HEK293 (cell line): ENCODE results near the gene SLC26A11.

ENCODE experiments used
- CTCF ChIA-PET: fragments of 350-600 bp; formaldehyde crosslinking; extraction: SDS; loops from one replicate; lab custom pipeline; 2021; ENCODE audit warnings: antibody characterized with exemption; lab: Yijun Ruan, JAX
- POLR2A ChIA-PET: fragments of 300-600 bp; formaldehyde crosslinking; extraction: SDS; loops from one replicate; lab custom pipeline; 2020; ENCODE audit warnings: antibody characterized with exemption, inconsistent platforms; lab: Yijun Ruan, JAX
- H3K27ac ChIP-seq: fragments of 200-500 bp; sonication (Bioruptor generic); 2 replicates; pipeline ENCODE4 v1.5.1; 2014; ENCODE audit warnings: low read depth, low read length, control low read depth, inconsistent platforms; ENCODE audit errors: extremely low read depth
- H3K36me3 ChIP-seq, 2 experiments: fragments of 200-500 bp in 1 of 2; sonication (Bioruptor generic) in 1 of 2; 1 replicate in 1 of 2; 2 replicates in 1 of 2; pipeline ENCODE4 v1.5.1; 2014 to 2017; ENCODE audit warnings: inconsistent platforms in 2 of 2, low read length in 2 of 2; ENCODE audit not compliant: control insufficient read depth in 2 of 2, insufficient read depth in 1 of 2
- H3K4me1 ChIP-seq: fragments of 200-500 bp; sonication (Bioruptor generic); 2 replicates; pipeline ENCODE4 v1.5.1; 2014; ENCODE audit warnings: mild to moderate bottlenecking, low read length, inconsistent platforms; ENCODE audit not compliant: control insufficient read depth, insufficient read depth
- H3K4me3 ChIP-seq: 2 replicates; pipeline ENCODE4 v1.5.1; 2011; ENCODE audit warnings: low read depth, mild to moderate bottlenecking, control low read depth, low read length, moderate library complexity
- H3K9me3 ChIP-seq: fragments of 200-500 bp; sonication (Bioruptor generic); 2 replicates; pipeline ENCODE4 v1.5.1; 2014; ENCODE audit warnings: low read depth, low read length, inconsistent platforms; ENCODE audit not compliant: control insufficient read depth, insufficient read depth
- BCL11A ChIP-seq: fragments of 450-650 bp; formaldehyde crosslinking; IDR thresholded peaks from 2 replicates; pipeline ENCODE4 v1.5.1; 2016; ENCODE audit warnings: low read depth, missing biosample characterization, missing genetic modification characterization
- BCL11B ChIP-seq: fragments of 450-650 bp; formaldehyde crosslinking; IDR thresholded peaks from 2 replicates; pipeline ENCODE4 v1.5.1; 2016; ENCODE audit warnings: low read depth, missing biosample characterization, missing genetic modification characterization
- ELK4 ChIP-seq: IDR thresholded peaks from 2 replicates; pipeline ENCODE4 v1.6.1; 2011; ENCODE audit warnings: mild to moderate bottlenecking, low read depth, low read length, borderline replicate concordance
- GLIS2 ChIP-seq: fragments of 450-650 bp; formaldehyde crosslinking; IDR thresholded peaks from 2 replicates; pipeline ENCODE4 v1.5.1; 2016; ENCODE audit warnings: missing biosample characterization, missing genetic modification characterization
- HOXC10 ChIP-seq: sonication (generic); formaldehyde crosslinking; IDR thresholded peaks from 2 replicates; pipeline ENCODE4 v1.8.1; 2023; ENCODE audit warnings: mild to moderate bottlenecking, missing genetic modification reagents
- IKZF3 ChIP-seq: fragments of 450-650 bp; IDR thresholded peaks from 2 replicates; pipeline ENCODE4 v1.5.0; 2018; ENCODE audit warnings: missing biosample characterization, mild to moderate bottlenecking, missing genetic modification characterization, moderate library complexity
- OVOL3 ChIP-seq: fragments of 450-650 bp; formaldehyde crosslinking; IDR thresholded peaks from 2 replicates; pipeline ENCODE4 v1.5.1; 2016; ENCODE audit warnings: missing biosample characterization, missing genetic modification characterization
- RBAK ChIP-seq: fragments of 450-650 bp; formaldehyde crosslinking; IDR thresholded peaks from 2 replicates; pipeline ENCODE4 v1.5.1; 2016; ENCODE audit warnings: missing biosample characterization, missing genetic modification characterization
- SP7 ChIP-seq: fragments of 450-650 bp; formaldehyde crosslinking; IDR thresholded peaks from 2 replicates; pipeline ENCODE4 v1.5.1; 2016; ENCODE audit warnings: missing biosample characterization, missing genetic modification characterization
- YY2 ChIP-seq: fragments of 450-650 bp; formaldehyde crosslinking; IDR thresholded peaks from 2 replicates; pipeline ENCODE4 v1.5.1; 2016; ENCODE audit warnings: missing biosample characterization, missing genetic modification characterization
- ZBTB26 ChIP-seq: fragments of 450-650 bp; formaldehyde crosslinking; optimal IDR thresholded peaks from 2 replicates; pipeline ENCODE3; 2016; ENCODE audit warnings: missing biosample characterization, mild to moderate bottlenecking, missing genetic modification characterization
- ZBTB48 ChIP-seq: fragments of 450-650 bp; formaldehyde crosslinking; IDR thresholded peaks from 2 replicates; pipeline ENCODE4 v1.5.1; 2016; ENCODE audit warnings: missing biosample characterization, missing genetic modification characterization
- ZBTB7A ChIP-seq: fragments of 450-650 bp; formaldehyde crosslinking; IDR thresholded peaks from 2 replicates; pipeline ENCODE4 v1.5.1; 2016; ENCODE audit warnings: low read depth, missing biosample characterization, missing genetic modification characterization
- ZBTB8A ChIP-seq: fragments of 450-650 bp; formaldehyde crosslinking; IDR thresholded peaks from 2 replicates; pipeline ENCODE4 v1.5.1; 2016; ENCODE audit warnings: missing biosample characterization, missing genetic modification characterization
- ZIC2 ChIP-seq: fragments of 450-650 bp; formaldehyde crosslinking; IDR thresholded peaks from 2 replicates; pipeline ENCODE4 v1.5.1; 2016; ENCODE audit warnings: missing biosample characterization, missing genetic modification characterization
- ZNF133 ChIP-seq: fragments of 450-650 bp; formaldehyde crosslinking; IDR thresholded peaks from 2 replicates; pipeline ENCODE4 v1.5.1; 2016; ENCODE audit warnings: missing biosample characterization, missing genetic modification characterization
- ZNF18 ChIP-seq: fragments of 450-650 bp; formaldehyde crosslinking; IDR thresholded peaks from 2 replicates; pipeline ENCODE4 v1.5.1; 2016; ENCODE audit warnings: missing biosample characterization, missing genetic modification characterization
- ZNF211 ChIP-seq: fragments of 450-650 bp; formaldehyde crosslinking; IDR thresholded peaks from 2 replicates; pipeline ENCODE4 v1.5.1; 2016; ENCODE audit warnings: low read depth, missing biosample characterization, missing genetic modification characterization
- ZNF223 ChIP-seq: fragments of 450-650 bp; formaldehyde crosslinking; IDR thresholded peaks from 2 replicates; pipeline ENCODE4 v1.5.1; 2016; ENCODE audit warnings: missing biosample characterization, missing genetic modification characterization
- ZNF239 ChIP-seq: fragments of 450-650 bp; formaldehyde crosslinking; IDR thresholded peaks from 2 replicates; pipeline ENCODE4 v1.5.1; 2016; ENCODE audit warnings: missing biosample characterization, missing genetic modification characterization
- ZNF362 ChIP-seq: fragments of 450-650 bp; formaldehyde crosslinking; IDR thresholded peaks from 2 replicates; pipeline ENCODE4 v1.5.1; 2016; ENCODE audit warnings: missing biosample characterization, missing genetic modification characterization
- ZNF394 ChIP-seq: fragments of 450-650 bp; formaldehyde crosslinking; IDR thresholded peaks from 2 replicates; pipeline ENCODE4 v1.5.1; 2016; ENCODE audit warnings: missing biosample characterization, missing genetic modification characterization, mild to moderate bottlenecking, moderate library complexity, borderline replicate concordance
- ZNF521 ChIP-seq: fragments of 450-650 bp; formaldehyde crosslinking; IDR thresholded peaks from 2 replicates; pipeline ENCODE4 v1.5.1; 2017; ENCODE audit warnings: missing biosample characterization, mild to moderate bottlenecking, missing genetic modification characterization
- ZNF548 ChIP-seq: fragments of 450-650 bp; formaldehyde crosslinking; IDR thresholded peaks from 2 replicates; pipeline ENCODE4 v1.5.1; 2016; ENCODE audit warnings: missing biosample characterization, missing genetic modification characterization
- ZNF600 ChIP-seq: fragments of 450-650 bp; formaldehyde crosslinking; IDR thresholded peaks from 2 replicates; pipeline ENCODE4 v1.5.1; 2016; ENCODE audit warnings: missing biosample characterization, missing genetic modification characterization
- ZNF677 ChIP-seq: fragments of 450-650 bp; IDR thresholded peaks from 2 replicates; pipeline ENCODE4 v1.5.0; 2018; ENCODE audit warnings: missing biosample characterization, mild to moderate bottlenecking, missing genetic modification characterization, moderate library complexity
- ZNF785 ChIP-seq: fragments of 450-650 bp; formaldehyde crosslinking; IDR thresholded peaks from 2 replicates; pipeline ENCODE4 v1.5.1; 2016; ENCODE audit warnings: missing biosample characterization, missing genetic modification characterization
- ZSCAN30 ChIP-seq: fragments of 450-650 bp; IDR thresholded peaks from 2 replicates; pipeline ENCODE4 v1.5.1; 2018; ENCODE audit warnings: missing biosample characterization, mild to moderate bottlenecking, missing genetic modification characterization, moderate library complexity
- ZSCAN5A ChIP-seq: fragments of 450-650 bp; formaldehyde crosslinking; IDR thresholded peaks from 2 replicates; pipeline ENCODE4 v1.5.1; 2016; ENCODE audit warnings: missing biosample characterization, missing genetic modification characterization
- ZXDB ChIP-seq: fragments of 450-650 bp; formaldehyde crosslinking; IDR thresholded peaks from 2 replicates; pipeline ENCODE4 v1.5.1; 2016; ENCODE audit warnings: missing biosample characterization, missing genetic modification characterization

SLC26A11 gene

GRCh38 chr17:80259457-80260068 is 39.3 kb downstream of the SLC26A11 start (continued):
- TF ChIP-seq ELK4: no peak
- TF ChIP-seq ZNF600 (tag by site-specific recombination): no peak

- Histone ChIP-seq H3K4me3 (peak overlapping the region; percentile 38), H3K36me3 (peaks cover 0 to 14% of the 10 kb centered on the region in 2 experiments; a peak in 2 of 3 replicates), H3K4me1 (peaks cover 6% of the 10 kb centered on the region), H3K9me3 (no peaks in the 10 kb centered on the region), H3K27ac (peak overlapping the region; percentile 60; the same call in 1 of the 2 replicates)
- POLR2A ChIA-PET: interaction anchor here (0.6 to 1.2 kb wide), 5 partner anchors 18 to 114 kb away, joined by 3 to 6 read pairs (median 3); partner anchors contain the start of gene SGSH
- CTCF ChIA-PET: interaction anchor here (0.6 kb wide), 1 partner anchor 55 kb away, joined by 3 read pairs; no protein-coding TSS in a partner anchor
- TF ChIP-seq ZNF362 (tag by site-specific recombination) (no peak), ZSCAN5A (tag by site-specific recombination) (no peak), ZBTB48 (no peak), BCL11B (tag by site-specific recombination) (no peak), ZNF785 (tag by site-specific recombination) (no peak), ZNF521 (tag by site-specific recombination) (no peak), GLIS2 (tag by site-specific recombination) (peak; percentile 53; the same call in 1 of the 2 replicates), ZNF394 (tag by site-specific recombination) (no peak), ZNF211 (tag by site-specific recombination) (no peak), ZNF677 (tag by site-specific recombination) (peak; percentile 58; the same call in 1 of the 2 replicates), ZNF223 (tag by site-specific recombination) (no peak), ZIC2 (tag by site-specific recombination) (no peak), YY2 (tag by site-specific recombination) (no peak), ZBTB7A (tag by site-specific recombination) (no peak), ZNF18 (no peak), ZXDB (tag by site-specific recombination) (no peak), HOXC10 (CRISPR knock-in tag) (no peak), SP7 (tag by site-specific recombination) (no peak), BCL11A (tag by site-specific recombination) (no peak), IKZF3 (tag by site-specific recombination) (peak; percentile 42; the same call in 1 of the 2 replicates), ZNF133 (tag by site-specific recombination) (no peak), ZNF239 (tag by site-specific recombination) (no peak), RBAK (tag by site-specific recombination) (no peak), ZNF548 (tag by site-specific recombination) (no peak), ZSCAN30 (tag by site-specific recombination) (peak; percentile 76), ZBTB26 (tag by site-specific recombination) (peak; percentile 47), ZBTB8A (tag by site-specific recombination) (peak; percentile 14; the same call in 1 of the 2 replicates), OVOL3 (tag by site-specific recombination) (no peak)
Observed at GRCh38 chr17:80260069-80260535, 39.9 kb downstream of the SLC26A11 start.
